BJ (cell line): ENCODE data around the gene RFTN1. TPM values are rescaled to one million over a fixed set of nuclear protein-coding genes. Genes with fewer than 3 reads are reported as not detected.

Experiments
- CTCF ChIA-PET: fragments of 350-600 bp; formaldehyde crosslinking; extraction: SDS; loops from one replicate; lab custom pipeline; 2021; ENCODE audit warnings: antibody characterized with exemption, inconsistent platforms; lab: Yijun Ruan, JAX
- POLR2A ChIA-PET: fragments of 300-600 bp; sonication (Branson Sonifier 250); formaldehyde crosslinking; extraction: SDS; loops from one replicate; lab custom pipeline; 2021; ENCODE audit warnings: antibody characterized with exemption; lab: Charles Lee
- DNase-seq: peaks from one replicate; pipeline ENCODE4 v3.0.0-alpha.2; 2011; ENCODE audit warnings: low read depth
- H3K27me3 ChIP-seq: 2 replicates; pipeline ENCODE4 v1.6.0; 2011; ENCODE audit warnings: low read length; ENCODE audit not compliant: control insufficient read depth, insufficient read depth
- H3K36me3 ChIP-seq: 2 replicates; pipeline ENCODE4 v1.5.1; 2011; ENCODE audit warnings: low read length; ENCODE audit not compliant: control insufficient read depth, insufficient read depth
- H3K4me3 ChIP-seq: 2 replicates; pipeline ENCODE4 v1.5.1; 2011; ENCODE audit warnings: low read depth, mild to moderate bottlenecking, control low read depth, low read length
- polyA plus RNA-seq: library from polyadenylated mRNA; depleted of rRNA; stranded (reverse); fragments of >200 nt; gene quantifications from 2 replicates; pipeline ENCODE4 v1.2.3, GENCODE V29; 2011
- TF ChIP-seq, protein P1 (sequence below): IDR thresholded peaks from 2 replicates; pipeline ENCODE4 v1.5.1; 2011; ENCODE audit warnings: low read depth, mild to moderate bottlenecking, control low read depth, inconsistent platforms, low read length, moderate library complexity; ENCODE audit not compliant: insufficient read depth

RFTN1 gene
- polyA plus RNA-seq, 1 experiment = 49.0 TPM

DNA sequence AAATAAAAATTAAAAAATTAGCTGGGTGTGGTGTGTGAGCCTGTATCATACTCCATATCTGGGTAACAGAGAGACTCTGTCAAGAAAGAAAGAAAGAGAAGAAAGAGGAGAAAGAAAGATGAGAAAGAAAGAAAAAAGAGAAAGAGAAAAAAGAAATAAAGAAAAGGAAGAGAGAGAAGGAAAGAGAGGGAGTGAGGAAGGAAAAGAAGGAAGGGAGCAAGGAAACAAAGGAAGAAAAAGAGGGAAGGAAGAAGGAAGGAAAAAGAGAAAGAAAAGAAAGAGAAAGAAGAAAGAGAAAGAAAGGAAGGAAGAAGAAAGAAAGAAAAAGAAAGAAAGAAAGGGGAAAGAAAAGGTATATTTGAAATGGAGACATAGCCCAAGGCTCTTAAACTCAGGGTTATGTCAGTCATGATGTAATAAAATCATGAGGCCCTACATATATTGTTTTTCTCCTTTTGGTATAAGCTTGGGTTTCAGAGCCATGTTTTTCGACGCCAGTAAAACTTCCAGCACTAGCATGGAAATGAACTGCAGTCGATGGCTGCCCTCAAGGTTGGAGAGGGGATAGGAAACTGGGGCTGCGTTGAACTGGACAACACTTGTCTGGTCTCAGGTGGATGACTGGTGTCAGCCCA is 38.0 kb upstream of the RFTN1 start:
- no peak for DNase-seq
- POLR2A ChIA-PET = no interaction called here
- TF ChIP-seq, protein P1, sequence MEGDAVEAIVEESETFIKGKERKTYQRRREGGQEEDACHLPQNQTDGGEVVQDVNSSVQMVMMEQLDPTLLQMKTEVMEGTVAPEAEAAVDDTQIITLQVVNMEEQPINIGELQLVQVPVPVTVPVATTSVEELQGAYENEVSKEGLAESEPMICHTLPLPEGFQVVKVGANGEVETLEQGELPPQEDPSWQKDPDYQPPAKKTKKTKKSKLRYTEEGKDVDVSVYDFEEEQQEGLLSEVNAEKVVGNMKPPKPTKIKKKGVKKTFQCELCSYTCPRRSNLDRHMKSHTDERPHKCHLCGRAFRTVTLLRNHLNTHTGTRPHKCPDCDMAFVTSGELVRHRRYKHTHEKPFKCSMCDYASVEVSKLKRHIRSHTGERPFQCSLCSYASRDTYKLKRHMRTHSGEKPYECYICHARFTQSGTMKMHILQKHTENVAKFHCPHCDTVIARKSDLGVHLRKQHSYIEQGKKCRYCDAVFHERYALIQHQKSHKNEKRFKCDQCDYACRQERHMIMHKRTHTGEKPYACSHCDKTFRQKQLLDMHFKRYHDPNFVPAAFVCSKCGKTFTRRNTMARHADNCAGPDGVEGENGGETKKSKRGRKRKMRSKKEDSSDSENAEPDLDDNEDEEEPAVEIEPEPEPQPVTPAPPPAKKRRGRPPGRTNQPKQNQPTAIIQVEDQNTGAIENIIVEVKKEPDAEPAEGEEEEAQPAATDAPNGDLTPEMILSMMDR = no peak
- CTCF ChIA-PET = interaction anchor here (0.6 to 4.6 kb wide), 12 partner anchors 15 to 287 kb away, joined by 3 to 56 read pairs (median 4); partner anchors contain the start of genes DPH3 and OXNAD1
- Histone ChIP-seq H3K27me3 (peaks cover 8% of the 10 kb centered on the region), H3K4me3 (no peak overlapping the region), H3K36me3 (no peaks in the 10 kb centered on the region)

DNA sequence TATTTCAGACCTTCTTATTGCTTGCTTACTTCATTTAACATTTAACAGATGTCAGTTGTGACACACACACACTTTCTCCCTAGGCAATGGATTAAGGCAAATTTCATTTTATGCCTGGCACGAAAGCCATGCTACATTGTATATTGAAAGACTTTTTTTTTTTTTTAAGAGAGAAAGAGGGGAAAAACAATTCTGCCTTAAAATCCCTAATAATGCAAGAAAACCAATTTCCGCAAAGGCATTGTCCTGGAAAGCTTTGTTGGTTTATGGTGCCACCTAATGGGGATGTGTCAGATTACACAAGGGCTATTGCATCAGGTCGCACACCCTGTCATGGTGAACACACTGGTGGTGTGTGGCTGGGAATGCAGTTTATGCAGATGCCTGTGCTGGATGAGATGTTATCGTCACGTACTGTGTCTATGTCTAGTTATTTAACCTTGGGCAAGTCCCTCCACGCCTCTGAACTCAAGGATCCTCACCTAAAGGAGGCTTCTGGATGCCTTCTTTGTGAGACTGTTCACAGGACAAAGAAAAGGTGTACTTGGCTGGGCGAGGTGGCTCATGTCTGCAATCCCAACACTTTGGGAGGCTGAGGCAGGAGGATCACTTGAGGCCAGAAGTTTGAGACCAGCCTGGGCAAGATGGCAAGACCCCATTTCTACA is 37.3 kb upstream of the RFTN1 start:
- TF ChIP-seq, protein P1 = peak; percentile 78
- DNase-seq = peak; percentile 49
- ChIA-PET POLR2A (no interaction called here), CTCF (interaction anchor here (0.6 to 4.6 kb wide), 22 partner anchors 14 to 738 kb away, joined by 3 to 56 read pairs (median 4); partner anchors contain the start of genes DPH3 and OXNAD1)
- Histone ChIP-seq H3K27me3 (peaks cover 8% of the 10 kb centered on the region), H3K36me3 (no peaks in the 10 kb centered on the region), H3K4me3 (no peak overlapping the region)

DNA sequence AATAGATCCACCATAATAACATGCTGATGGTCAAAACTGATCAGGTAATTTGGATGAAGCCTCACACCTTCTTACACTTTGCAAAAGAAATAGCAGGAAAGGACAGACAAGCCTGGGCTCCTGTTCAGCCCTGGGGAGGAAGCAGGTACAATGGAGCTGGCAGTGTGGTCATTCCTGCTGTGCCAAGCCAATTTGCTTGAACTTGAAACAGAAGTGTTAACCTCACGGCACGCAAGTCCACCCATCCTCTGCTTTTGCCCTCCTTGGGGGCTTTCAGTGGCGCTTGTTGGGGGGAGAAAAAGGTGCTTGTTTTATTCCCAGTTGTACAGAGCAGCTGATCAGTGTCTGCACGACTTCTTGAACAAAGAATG is 36.8 kb upstream of the RFTN1 start:
- ChIA-PET CTCF (interaction anchor here (0.7 to 4.6 kb wide), 17 partner anchors 13 to 738 kb away, joined by 3 to 56 read pairs (median 4); partner anchors contain the start of genes DPH3 and OXNAD1), POLR2A (no interaction called here)
- H3K27me3 ChIP-seq = peaks cover 8% of the 10 kb centered on the region
- no peaks in the 10 kb centered on the region for H3K36me3 ChIP-seq
- TF ChIP-seq, protein P1 = no peak
- no peak for DNase-seq
- no peak overlapping the region for H3K4me3 ChIP-seq

DNA sequence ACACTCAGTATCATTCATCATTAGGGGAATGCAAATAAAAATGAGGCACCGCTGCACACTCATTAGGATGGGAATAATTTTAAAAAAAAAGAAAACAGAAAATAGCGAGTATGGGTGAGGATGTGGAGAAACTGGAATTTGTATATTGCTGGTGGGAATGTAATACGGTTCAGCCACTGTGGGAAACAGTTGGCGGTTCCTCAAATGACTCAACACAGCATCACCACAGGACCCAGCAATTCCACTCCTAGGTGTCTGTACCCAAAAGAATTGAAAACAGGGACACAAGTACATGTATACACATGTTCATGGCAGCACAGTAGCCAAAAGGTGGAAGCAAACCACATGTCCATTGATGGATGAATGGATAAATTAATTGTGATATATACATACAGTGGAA is 35.2 kb upstream of the RFTN1 start:
- H3K4me3 ChIP-seq = no peak overlapping the region
- no peaks in the 10 kb centered on the region for H3K36me3 ChIP-seq
- CTCF ChIA-PET = interaction anchor here (1.3 to 1.9 kb wide), 3 partner anchors 32 to 259 kb away, joined by 4 to 7 read pairs (median 5); no protein-coding TSS in a partner anchor
- H3K27me3 ChIP-seq = peaks cover 12% of the 10 kb centered on the region
- DNase-seq = peak; percentile 34
- POLR2A ChIA-PET = no interaction called here
- TF ChIP-seq, protein P1 = no peak
